IPS DF 19.7 (cell line): Measurements from ENCODE around the gene OR6P1.

Experiments
- DNase-seq: peaks from one replicate; pipeline ENCODE4 v3.0.0-alpha.2; 2013; ENCODE audit warnings: low read depth, low spot score

The OR6P1 gene

GRCh38 chr1:158516966-158517365 lies 53.4 kb downstream of the OR6P1 start:
- DNase-seq, result no peak
